Astrocyte of the spinal cord (primary cell): ENCODE data around the gene ING1.

Experiments used
- DNase-seq: peaks from one replicate; pipeline ENCODE4 v3.0.0; 2011; ENCODE audit warnings: low read depth, low spot score
- H3K4me3 ChIP-seq: 2 replicates; pipeline ENCODE4 v1.5.1; 2011; ENCODE audit warnings: low read depth, mild to moderate bottlenecking, low read length, moderate library complexity
- in situ Hi-C: cut with HindIII; loops from 2 replicates; pipeline ENCODE4 v1.10.0; 2017; ENCODE audit warnings: low sequenced_read_pairs
- TF ChIP-seq, protein P1 (sequence below): IDR thresholded peaks from 2 replicates; pipeline ENCODE4 v1.5.1; 2012; ENCODE audit warnings: low read depth, mild to moderate bottlenecking, low read length, inconsistent platforms

ING1 gene

DNA sequence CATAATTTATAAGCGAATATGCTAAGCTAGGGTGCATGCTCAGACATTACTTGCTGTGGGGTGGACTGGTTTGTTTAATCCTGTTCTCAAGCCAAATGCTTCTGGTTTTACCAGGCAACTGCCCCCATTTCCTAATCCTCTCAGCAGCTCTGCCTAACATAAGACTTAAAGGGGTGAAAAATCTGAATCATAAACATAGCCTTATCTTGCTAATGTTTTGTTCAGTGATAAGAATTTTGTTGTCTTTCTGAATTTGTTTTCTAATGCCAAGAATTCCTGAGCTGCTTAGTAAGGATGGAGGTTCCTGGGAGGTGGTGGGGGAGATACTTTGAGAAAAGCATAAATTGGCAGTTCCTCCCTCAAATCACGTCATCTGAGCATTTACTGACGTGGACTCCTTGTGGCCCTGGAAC is 42.7 kb downstream of the ING1 start:
- H3K4me3 ChIP-seq, result no peak overlapping the region
- TF ChIP-seq, protein P1, sequence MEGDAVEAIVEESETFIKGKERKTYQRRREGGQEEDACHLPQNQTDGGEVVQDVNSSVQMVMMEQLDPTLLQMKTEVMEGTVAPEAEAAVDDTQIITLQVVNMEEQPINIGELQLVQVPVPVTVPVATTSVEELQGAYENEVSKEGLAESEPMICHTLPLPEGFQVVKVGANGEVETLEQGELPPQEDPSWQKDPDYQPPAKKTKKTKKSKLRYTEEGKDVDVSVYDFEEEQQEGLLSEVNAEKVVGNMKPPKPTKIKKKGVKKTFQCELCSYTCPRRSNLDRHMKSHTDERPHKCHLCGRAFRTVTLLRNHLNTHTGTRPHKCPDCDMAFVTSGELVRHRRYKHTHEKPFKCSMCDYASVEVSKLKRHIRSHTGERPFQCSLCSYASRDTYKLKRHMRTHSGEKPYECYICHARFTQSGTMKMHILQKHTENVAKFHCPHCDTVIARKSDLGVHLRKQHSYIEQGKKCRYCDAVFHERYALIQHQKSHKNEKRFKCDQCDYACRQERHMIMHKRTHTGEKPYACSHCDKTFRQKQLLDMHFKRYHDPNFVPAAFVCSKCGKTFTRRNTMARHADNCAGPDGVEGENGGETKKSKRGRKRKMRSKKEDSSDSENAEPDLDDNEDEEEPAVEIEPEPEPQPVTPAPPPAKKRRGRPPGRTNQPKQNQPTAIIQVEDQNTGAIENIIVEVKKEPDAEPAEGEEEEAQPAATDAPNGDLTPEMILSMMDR, result no peak
- in situ Hi-C loops, result no loop called here
- DNase-seq, result peak; percentile 52

DNA sequence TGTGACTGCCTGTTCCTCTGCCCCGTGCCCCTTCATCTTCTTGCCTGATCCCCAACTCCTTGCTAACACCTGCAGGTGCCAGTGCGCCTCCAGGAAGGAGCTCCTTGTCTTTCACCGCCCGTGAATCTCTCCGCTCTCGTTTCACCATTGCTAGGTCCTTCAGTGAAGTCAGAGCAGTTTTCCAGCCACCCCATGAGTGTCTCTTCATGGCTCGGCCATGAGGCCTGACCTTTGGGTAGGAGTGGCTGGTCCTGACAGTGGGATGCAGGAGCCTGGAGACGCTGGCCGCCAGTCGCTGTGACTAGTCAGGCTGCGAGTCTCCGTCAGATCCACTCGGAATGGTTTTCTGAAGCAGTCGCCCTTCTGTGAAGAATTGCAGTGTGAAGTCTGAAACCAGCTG is 43.8 kb downstream of the ING1 start:
- in situ Hi-C loops, result no loop called here
- no peak overlapping the region for H3K4me3 ChIP-seq
- no peak for DNase-seq
- TF ChIP-seq, protein P1, result no peak

DNA sequence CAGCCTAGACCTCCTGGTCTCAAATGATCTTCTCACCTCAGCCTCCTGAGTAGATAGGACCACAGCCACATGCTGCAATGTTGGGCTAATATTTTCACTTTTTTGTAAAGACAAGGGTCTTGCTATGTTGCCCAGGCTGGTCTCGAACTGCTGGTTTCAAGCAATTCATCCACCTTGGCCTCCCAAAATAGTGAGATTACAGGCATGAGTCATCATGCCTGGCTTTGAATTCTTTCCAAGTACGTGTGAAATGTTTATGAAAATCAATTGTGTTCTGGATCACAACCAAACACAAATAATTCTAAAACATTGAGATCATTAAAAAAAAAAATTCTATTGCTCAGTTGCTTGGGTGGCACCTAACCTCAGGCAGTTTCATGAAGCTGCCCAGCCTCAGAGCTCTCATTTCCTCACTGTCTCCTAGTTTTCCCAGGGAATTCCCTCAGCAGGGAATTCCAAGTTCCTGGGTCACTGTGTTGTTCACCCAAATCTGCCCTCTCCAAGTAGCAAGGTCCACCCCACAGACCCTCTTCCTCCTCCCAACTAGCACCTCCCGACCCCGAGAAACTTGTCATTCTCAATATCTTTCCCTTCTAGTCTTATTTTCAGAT is 44.8 kb downstream of the ING1 start:
- in situ Hi-C loops, result no loop called here
- peak; percentile 5 for DNase-seq
- no peak overlapping the region for H3K4me3 ChIP-seq
- TF ChIP-seq, protein P1, result no peak

DNA sequence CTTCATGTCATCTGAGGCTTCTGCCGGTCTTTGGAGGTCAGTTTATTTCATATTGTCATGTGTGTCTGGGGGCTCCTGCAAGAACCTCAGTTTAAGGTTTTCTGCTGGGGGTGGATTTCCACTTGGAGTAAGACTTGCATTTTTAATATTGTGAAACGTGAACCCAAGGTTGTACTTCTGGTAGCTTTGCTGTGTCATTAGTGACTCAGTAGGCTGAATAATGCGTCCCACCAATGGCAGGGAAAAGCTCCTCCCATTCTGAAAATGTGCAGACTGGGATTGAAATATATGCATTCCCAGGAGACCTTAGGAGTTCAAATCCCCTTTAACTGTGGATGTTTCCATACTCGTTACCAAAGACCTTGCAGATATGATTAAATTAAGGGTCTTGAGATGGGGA is 46.2 kb downstream of the ING1 start:
- DNase-seq, result peak; percentile 32
- no peak overlapping the region for H3K4me3 ChIP-seq
- in situ Hi-C loops, result no loop called here
- TF ChIP-seq, protein P1, result no peak

DNA sequence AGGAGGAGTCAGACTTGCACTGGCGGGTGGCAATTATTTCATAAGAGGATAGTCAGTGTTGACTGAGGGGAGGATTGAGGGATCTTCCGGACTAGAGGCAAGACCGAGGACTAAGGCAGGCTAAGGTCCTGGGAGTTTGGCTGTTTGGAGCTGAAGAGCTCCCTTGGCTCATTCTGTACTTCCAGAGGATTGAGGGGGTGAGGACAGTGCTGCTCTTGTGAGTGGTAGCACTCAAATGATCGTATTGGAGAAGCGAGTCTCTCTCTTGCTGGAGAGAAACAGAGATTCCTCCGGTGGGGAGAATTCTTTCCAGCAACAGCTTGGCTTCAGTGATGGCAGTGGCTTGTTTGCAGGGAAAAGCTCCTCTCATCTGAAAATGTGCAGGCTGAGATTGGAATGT is 47.1 kb downstream of the ING1 start:
- H3K4me3 ChIP-seq, result no peak overlapping the region
- TF ChIP-seq, protein P1, result no peak
- in situ Hi-C loops, result no loop called here
- no peak for DNase-seq

DNA sequence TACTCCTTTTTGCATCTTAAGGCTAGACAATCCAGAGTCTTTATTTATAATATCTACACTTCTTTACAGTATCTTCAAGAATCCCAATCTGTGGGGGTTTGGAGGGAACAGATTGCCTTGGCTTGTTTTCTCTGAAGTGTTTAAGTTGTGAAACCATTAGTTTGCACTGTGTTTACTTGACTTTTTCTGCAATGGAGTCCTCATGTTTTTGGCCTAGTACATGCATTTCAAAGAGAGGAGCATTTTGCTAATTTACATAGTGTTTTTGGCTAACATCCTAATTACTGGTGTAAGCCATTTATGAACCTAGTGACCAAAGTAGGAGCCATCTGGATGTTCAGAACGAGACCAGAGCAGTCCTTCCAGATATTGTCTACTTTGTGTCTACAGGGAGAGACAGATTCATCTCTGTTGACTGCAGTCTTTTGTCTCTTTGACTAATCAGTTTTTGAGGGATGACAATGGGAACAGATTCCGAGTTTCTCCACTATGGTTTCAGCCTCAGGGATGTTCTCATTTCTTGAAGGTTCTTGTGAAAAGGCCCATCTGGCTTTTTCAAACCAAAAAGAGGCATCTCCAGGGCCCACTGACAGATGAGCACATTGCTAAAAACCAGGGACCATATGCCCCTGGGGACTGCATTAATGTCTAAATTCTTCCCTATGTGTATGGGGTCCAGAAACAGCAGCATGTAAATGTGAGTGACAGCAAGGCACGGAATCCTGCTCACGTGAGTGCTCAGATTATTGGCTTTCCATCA is 53.4 kb downstream of the ING1 start:
- in situ Hi-C loops, result no loop called here

More for the DNA sequence above, 53.4 kb downstream of the ING1 start:
- TF ChIP-seq, protein P1, result no peak
- H3K4me3 ChIP-seq, result no peak overlapping the region
- no peak for DNase-seq
